Measurements from ENCODE around the gene GNAI3. TPM values are rescaled to one million over a fixed set of nuclear protein-coding genes. Genes with fewer than 3 reads are reported as not detected.

Gene GNAI3
- total and polyA plus RNA-seq, 2 of the 8 experiments (the other 6 are each of a cell fraction or from before 2014, with no cell fraction given) = 4.0 to 9.8 TPM

GRCh38 chr1:109611308-109611990, 63.0 kb downstream of the GNAI3 start (continued):
- TF ChIP-seq KDM5A (IDR thresholded peaks at IDR 0.05; ENCODE audit: low read length) = no peak
- no peak for TF ChIP-seq SIX5 (IDR thresholded peaks at IDR 0.05; ENCODE audit: low read depth, low read length)
- no peak for TF ChIP-seq USF2 (IDR thresholded peaks at IDR 0.05; ENCODE audit: low read length)
- no peak for TF ChIP-seq RAD21 (IDR thresholded peaks at IDR 0.05 in 1 of 2, conservative IDR thresholded peaks at IDR 0.05 in 1 of 2; ENCODE audit: low read depth in 2 of 2, low read length in 2 of 2)
- no peak for TF ChIP-seq EP300 (IDR thresholded peaks at IDR 0.05; ENCODE audit: borderline replicate concordance in 1 of 2, low read depth in 2 of 2, low read length in 2 of 2)

Data from H1 (cell line).